Femur (tissue), 1 donor: ENCODE data around the gene MAPK11.
A peak's percentile ranks its signal among the peaks of the same experiment; 100 is the strongest.

ENCODE experiments used
- DNase-seq: peaks from one replicate; pipeline ENCODE4 v3.0.0-alpha.2; 2017

Gene MAPK11

GRCh38 chr22:50246242-50247175 is 23.7 kb downstream of the MAPK11 start:
- no peak for DNase-seq

- DNase-seq: peak; percentile 26
These were observed 24.7 kb downstream of the MAPK11 start for GRCh38 chr22:50245214-50246072.

- DNase-seq: peak; percentile 96
These were observed 25.6 kb downstream of the MAPK11 start, which contains the start of gene TUBGCP6 for GRCh38 chr22:50244420-50245213. TUBGCP6 (minus strand) TSS chr22:50245023; CDS start chr22:50244459, 564 bp downstream.

GRCh38 chr22:50243685-50244419 is 26.3 kb downstream of the MAPK11 start:
- DNase-seq: no peak

GRCh38 chr22:50242406-50242949 is 27.7 kb downstream of the MAPK11 start:
- DNase-seq: no peak

- no peak for DNase-seq
These were observed 31.4 kb downstream of the MAPK11 start for GRCh38 chr22:50238755-50239154.

- DNase-seq: no peak
These were observed 33.3 kb downstream of the MAPK11 start for GRCh38 chr22:50236731-50237409.

- DNase-seq: no peak
These were observed 37.0 kb downstream of the MAPK11 start for GRCh38 chr22:50233223-50233622.

- DNase-seq: no peak
These were observed 37.6 kb downstream of the MAPK11 start for GRCh38 chr22:50232481-50233151.

- DNase-seq: no peak
These were observed 40.8 kb downstream of the MAPK11 start for GRCh38 chr22:50229370-50229769.

GRCh38 chr22:50228366-50228765 is 41.8 kb downstream of the MAPK11 start:
- peak; percentile 11 for DNase-seq

- DNase-seq: peak; percentile 8
These were observed 42.5 kb downstream of the MAPK11 start for GRCh38 chr22:50227579-50228215.

- DNase-seq: peak; percentile 23
These were observed 43.4 kb downstream of the MAPK11 start for GRCh38 chr22:50226875-50227165.

- peak; percentile 17 for DNase-seq
These were observed 43.9 kb downstream of the MAPK11 start for GRCh38 chr22:50226063-50226874.

GRCh38 chr22:50225200-50225969 is 44.8 kb downstream of the MAPK11 start:
- DNase-seq: peak; percentile 29

- no peak for DNase-seq
These were observed 46.1 kb downstream of the MAPK11 start for GRCh38 chr22:50224071-50224470.

- DNase-seq: peak; percentile 19
These were observed 47.7 kb downstream of the MAPK11 start for GRCh38 chr22:50222508-50222907.
